Mesenchymal stem cell (in vitro differentiated cells and primary cell): ENCODE measurements around the gene TOR2A.

Experiments used
- DNase-seq: peaks from one replicate; pipeline ENCODE4 v3.0.0-alpha.2; 2013
- H2AFZ ChIP-seq: one replicate; pipeline ENCODE4 v1.6.1; 2013; ENCODE audit warnings: low read depth, mild to moderate bottlenecking, control low read depth, inconsistent platforms, low read length, moderate library complexity
- H2AK5ac ChIP-seq: 2 replicates; pipeline ENCODE4 v1.6.1; 2013; ENCODE audit warnings: low read length, moderate library complexity, mild to moderate bottlenecking, inconsistent platforms; ENCODE audit not compliant: severe bottlenecking
- H2BK120ac ChIP-seq: one replicate; pipeline ENCODE4 v1.6.1; 2013; ENCODE audit warnings: low read depth, mild to moderate bottlenecking, inconsistent platforms, low read length, moderate library complexity
- H2BK12ac ChIP-seq, 2 experiments: one replicate each; pipeline ENCODE4 v1.6.1; 2013; ENCODE audit warnings: inconsistent platforms in 2 of 2, low read length in 2 of 2, mild to moderate bottlenecking in 2 of 2, moderate library complexity in 2 of 2, control low read depth in 1 of 2
- H2BK15ac ChIP-seq: one replicate; pipeline ENCODE4 v1.6.1; 2013; ENCODE audit warnings: mild to moderate bottlenecking, low read depth, inconsistent platforms; ENCODE audit not compliant: poor library complexity, severe bottlenecking
- H2BK5ac ChIP-seq: 2 replicates; pipeline ENCODE4 v1.6.1; 2013; ENCODE audit warnings: low read depth, mild to moderate bottlenecking, low read length, control low read depth, inconsistent platforms; ENCODE audit not compliant: poor library complexity, severe bottlenecking
- H3K14ac ChIP-seq, 2 experiments: one replicate each; pipeline ENCODE4 v1.6.1; 2013; ENCODE audit warnings: inconsistent platforms in 2 of 2, low read length in 2 of 2, control low read depth in 1 of 2, mild to moderate bottlenecking in 1 of 2, moderate library complexity in 1 of 2
- H3K18ac ChIP-seq, 2 experiments: one replicate each; pipeline ENCODE4 v1.6.1; 2013; ENCODE audit warnings: inconsistent platforms in 2 of 2, low read length in 2 of 2, control low read depth in 1 of 2, low read depth in 1 of 2, mild to moderate bottlenecking in 1 of 2
- H3K23ac ChIP-seq, 2 experiments: one replicate each; pipeline ENCODE4 v1.6.1; 2013; ENCODE audit warnings: inconsistent platforms in 2 of 2, low read length in 2 of 2, mild to moderate bottlenecking in 2 of 2, moderate library complexity in 2 of 2, control low read depth in 1 of 2
- H3K27ac ChIP-seq: 2 replicates; pipeline ENCODE4 v1.5.1; 2013; ENCODE audit warnings: mild to moderate bottlenecking, moderate library complexity, low read length, control low read depth, inconsistent platforms; ENCODE audit not compliant: poor library complexity, severe bottlenecking
- H3K27me3 ChIP-seq, 2 experiments: 2 replicates each; pipeline versions ENCODE4 v1.6.1 to v1.7.0; 2013; ENCODE audit warnings: low read length in 2 of 2, mild to moderate bottlenecking in 2 of 2, moderate library complexity in 2 of 2, control low read depth in 1 of 2, inconsistent platforms in 1 of 2; ENCODE audit not compliant: control insufficient read depth in 1 of 2, insufficient read depth in 1 of 2
- H3K36me3 ChIP-seq, 2 experiments: 2 replicates each; pipeline versions ENCODE4 v1.6.1 to v1.7.0; 2013; ENCODE audit warnings: low read length in 2 of 2, control low read depth in 1 of 2, inconsistent platforms in 1 of 2, low read depth in 1 of 2, mild to moderate bottlenecking in 1 of 2; ENCODE audit not compliant: insufficient read depth in 2 of 2, control insufficient read depth in 1 of 2
- H3K4ac ChIP-seq, 2 experiments: one replicate each; pipeline ENCODE4 v1.6.1; 2013; ENCODE audit warnings: inconsistent platforms in 2 of 2, low read length in 2 of 2, mild to moderate bottlenecking in 2 of 2, moderate library complexity in 2 of 2, control low read depth in 1 of 2, low read depth in 1 of 2
- H3K4me1 ChIP-seq: 2 replicates; pipeline ENCODE4 v1.6.1; 2013; ENCODE audit warnings: low read depth, low read length, control low read depth; ENCODE audit not compliant: control insufficient read depth, insufficient read depth
- H3K4me2 ChIP-seq: 2 replicates; pipeline ENCODE4 v1.6.1; 2013; ENCODE audit warnings: low read length, mild to moderate bottlenecking, inconsistent platforms; ENCODE audit not compliant: poor library complexity, severe bottlenecking
- H3K4me3 ChIP-seq, 2 experiments: 2 replicates each; pipeline versions ENCODE4 v1.5.1 to v1.7.0; 2013; ENCODE audit warnings: low read length in 2 of 2, mild to moderate bottlenecking in 2 of 2, control low read depth in 1 of 2, low read depth in 1 of 2; ENCODE audit not compliant: insufficient read depth in 1 of 2
- H3K79me1 ChIP-seq: replicated peaks from 2 replicates; pipeline ENCODE4 v1.6.1; 2013; ENCODE audit warnings: mild to moderate bottlenecking, control low read depth, low read length, inconsistent platforms; ENCODE audit not compliant: poor library complexity, severe bottlenecking
- H3K9ac ChIP-seq: 2 replicates; pipeline ENCODE4 v1.7.0; 2013; ENCODE audit warnings: mild to moderate bottlenecking, low read length, moderate library complexity
- H3K9me3 ChIP-seq: 2 replicates; pipeline ENCODE4 v1.7.0; 2013; ENCODE audit warnings: mild to moderate bottlenecking, low read length; ENCODE audit not compliant: control insufficient read depth
- H4K8ac ChIP-seq: one replicate; pipeline ENCODE4 v1.6.1; 2013; ENCODE audit warnings: inconsistent platforms, mild to moderate bottlenecking, low read length, moderate library complexity
- H4K91ac ChIP-seq: one replicate; pipeline ENCODE4 v1.6.1; 2013; ENCODE audit warnings: mild to moderate bottlenecking, low read length, inconsistent platforms
- WGBS: methylation state at CpG from one replicate; pipeline ENCODE4 v1.1.7; 2013; ENCODE audit warnings: mixed read lengths; 5-methylcytosine and 5-hydroxymethylcytosine counted together

TOR2A gene

DNA sequence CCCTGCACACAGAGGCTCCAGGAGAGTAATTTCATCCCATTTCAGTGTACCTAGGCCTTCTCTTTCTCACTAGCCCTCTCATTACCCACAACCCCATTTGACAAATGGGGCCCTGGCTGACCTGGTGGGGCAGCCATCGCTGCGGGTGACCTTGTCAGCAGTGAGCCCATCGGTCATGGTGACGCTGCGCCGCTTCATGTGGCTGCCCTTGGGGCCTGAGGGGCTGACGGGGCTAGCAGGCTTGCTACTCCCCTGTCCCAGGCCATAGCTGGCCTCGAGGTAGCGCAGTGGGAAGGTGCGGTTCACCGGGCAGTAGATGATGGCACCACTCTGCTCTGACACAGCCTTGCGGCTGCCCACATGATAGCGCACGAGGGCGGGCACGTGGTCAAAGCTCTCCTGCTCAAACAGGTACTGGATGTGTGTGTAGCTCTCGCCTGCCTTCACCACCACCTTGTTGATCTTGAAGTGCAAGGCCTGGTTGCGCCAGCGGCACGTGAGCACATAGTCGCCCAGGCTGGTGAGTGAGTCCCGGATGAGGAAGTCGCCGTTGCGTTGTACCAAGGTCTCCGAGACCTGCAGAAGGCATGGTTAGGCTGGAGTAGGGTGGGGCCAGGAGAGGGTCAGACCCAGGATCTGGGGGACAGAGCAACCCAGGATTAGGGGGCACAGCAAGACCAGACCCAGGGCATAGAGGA is 14.1 kb upstream of the TOR2A start:
- no peak overlapping the region for H2AFZ ChIP-seq
- no peak overlapping the region for H2BK5ac ChIP-seq
- peaks cover 0 to 3% of the 10 kb centered on the region in 2 experiments for H3K36me3 ChIP-seq
- H4K91ac ChIP-seq, result no peak overlapping the region
- H3K9ac ChIP-seq, result no peak overlapping the region
- WGBS, result 92% methylated on average over 26 of the region's 26 CpGs
- DNase-seq, result no peak
- H3K27ac ChIP-seq, result no peak overlapping the region
- H3K14ac ChIP-seq, result no peak overlapping the region
- H2BK15ac ChIP-seq, result no peak overlapping the region
- no peak overlapping the region for H3K23ac ChIP-seq
- H3K4me1 ChIP-seq, result no peaks in the 10 kb centered on the region
- no peak overlapping the region for H2BK120ac ChIP-seq
- no peak overlapping the region for H3K4ac ChIP-seq
- no peaks in the 10 kb centered on the region for H3K79me1 ChIP-seq
- H2AK5ac ChIP-seq, result no peak overlapping the region
- H3K9me3 ChIP-seq, result no peaks in the 10 kb centered on the region
- no peak overlapping the region for H2BK12ac ChIP-seq
- H3K27me3 ChIP-seq, result peaks cover 43 to 50% of the 10 kb centered on the region in 2 experiments
- H3K4me2 ChIP-seq, result no peak overlapping the region
- H3K18ac ChIP-seq, result no peak overlapping the region
- H4K8ac ChIP-seq, result no peak overlapping the region
- no peak overlapping the region for H3K4me3 ChIP-seq

DNA sequence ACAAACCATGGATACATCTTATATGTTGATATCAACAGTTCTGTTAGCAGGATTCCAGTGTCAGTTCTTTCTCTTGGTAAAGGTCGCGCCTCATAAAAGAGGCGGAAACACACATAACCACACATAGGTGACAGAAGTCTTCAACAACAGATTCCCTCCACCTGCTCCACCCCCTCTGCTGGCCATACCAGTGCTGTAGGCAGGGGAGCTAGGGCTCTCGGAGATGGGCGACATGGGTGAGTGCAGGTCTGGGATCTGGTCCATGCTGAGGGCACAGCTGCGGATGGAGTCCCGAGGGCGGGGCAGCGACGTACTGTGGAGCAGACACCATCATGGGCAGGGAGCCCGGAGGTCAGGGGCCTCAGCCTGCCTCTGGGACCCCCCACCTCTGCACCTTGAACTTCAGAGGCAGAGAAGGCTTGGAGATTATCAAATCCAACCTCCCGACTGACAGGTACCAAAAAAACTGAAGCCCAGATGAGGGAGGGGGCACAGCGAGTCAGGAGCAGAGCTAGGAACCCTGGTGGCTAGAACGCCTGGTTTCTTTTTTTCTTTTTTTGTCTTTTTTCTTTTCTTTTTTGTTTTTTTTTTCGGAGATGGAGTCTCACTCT is 12.0 kb upstream of the TOR2A start:
- H3K27me3 ChIP-seq, result peaks cover 21 to 28% of the 10 kb centered on the region in 2 experiments
- H2BK120ac ChIP-seq, result no peak overlapping the region
- H3K4me2 ChIP-seq, result no peak overlapping the region
- H3K9me3 ChIP-seq, result no peaks in the 10 kb centered on the region
- H3K27ac ChIP-seq, result no peak overlapping the region
- H3K4me1 ChIP-seq, result peaks cover 2% of the 10 kb centered on the region
- H3K36me3 ChIP-seq, result peaks cover 0 to 3% of the 10 kb centered on the region in 2 experiments
- H3K4me3 ChIP-seq, result no peak overlapping the region
- no peak overlapping the region for H2BK15ac ChIP-seq
- H3K9ac ChIP-seq, result no peak overlapping the region
- no peak overlapping the region for H2BK5ac ChIP-seq
- WGBS, result 71% methylated on average over 15 of the region's 15 CpGs
- no peak overlapping the region for H2BK12ac ChIP-seq
- no peak overlapping the region for H4K91ac ChIP-seq
- no peak overlapping the region for H4K8ac ChIP-seq
- no peak overlapping the region for H2AK5ac ChIP-seq
- no peak overlapping the region for H2AFZ ChIP-seq
- H3K14ac ChIP-seq, result no peak overlapping the region
- no peak for DNase-seq
- H3K18ac ChIP-seq, result no peak overlapping the region
- no peak overlapping the region for H3K23ac ChIP-seq
- no peak overlapping the region for H3K4ac ChIP-seq
- no peaks in the 10 kb centered on the region for H3K79me1 ChIP-seq

DNA sequence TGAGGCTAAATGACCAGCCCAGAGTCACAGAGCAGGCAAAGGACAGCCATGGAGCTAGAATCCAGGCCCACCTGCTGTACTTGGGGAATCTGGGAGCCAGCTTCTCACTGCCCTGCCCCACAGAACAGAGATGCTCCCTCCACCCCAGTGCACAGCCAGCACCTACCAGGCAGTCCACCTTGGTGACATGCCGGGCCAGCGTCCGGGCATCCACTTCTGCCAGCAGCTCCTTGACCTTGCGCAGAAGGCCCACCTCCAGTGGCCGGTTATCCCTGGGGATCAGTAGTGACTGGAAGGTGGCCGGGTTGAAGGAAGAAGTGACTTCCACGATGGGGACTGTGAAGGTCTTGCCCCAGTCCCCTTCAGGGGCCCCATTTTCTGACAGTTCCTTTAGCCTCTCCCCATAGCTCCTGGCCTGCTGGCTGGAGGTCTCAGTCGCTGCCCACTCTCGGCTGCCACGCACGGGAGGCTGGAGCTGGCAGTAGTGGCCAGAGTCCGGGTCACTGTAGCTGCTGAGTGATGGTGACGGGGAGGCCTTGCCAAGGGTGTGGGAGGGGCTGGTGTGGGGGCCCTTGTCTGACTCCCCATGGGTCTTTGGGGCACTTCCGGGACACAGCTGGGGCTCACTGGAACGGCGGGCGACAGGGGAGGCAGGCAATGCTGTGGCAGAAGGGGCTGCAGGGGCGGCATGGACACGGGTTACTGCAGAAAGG is 9.5 kb upstream of the TOR2A start:
- H3K36me3 ChIP-seq, result peaks cover 0 to 3% of the 10 kb centered on the region in 2 experiments
- no peak overlapping the region for H3K27ac ChIP-seq
- H3K18ac ChIP-seq, result no peak overlapping the region
- no peak overlapping the region for H3K23ac ChIP-seq
- H2AFZ ChIP-seq, result no peak overlapping the region
- no peak overlapping the region for H2BK120ac ChIP-seq
- peaks cover 2% of the 10 kb centered on the region for H3K4me1 ChIP-seq
- DNase-seq, result no peak
- no peak overlapping the region for H3K9ac ChIP-seq
- H4K91ac ChIP-seq, result no peak overlapping the region
- H2BK15ac ChIP-seq, result no peak overlapping the region
- no peak overlapping the region for H2AK5ac ChIP-seq
- 95% methylated on average over 19 of the region's 19 CpGs for WGBS
- H3K27me3 ChIP-seq, result peaks cover 14 to 20% of the 10 kb centered on the region in 2 experiments
- H2BK5ac ChIP-seq, result no peak overlapping the region
- no peak overlapping the region for H4K8ac ChIP-seq
- no peak overlapping the region for H3K4ac ChIP-seq
- H3K4me2 ChIP-seq, result no peak overlapping the region
- no peaks in the 10 kb centered on the region for H3K79me1 ChIP-seq
- H2BK12ac ChIP-seq, result no peak overlapping the region
- no peaks in the 10 kb centered on the region for H3K9me3 ChIP-seq
- H3K4me3 ChIP-seq, result no peak overlapping the region
- H3K14ac ChIP-seq, result no peak overlapping the region

DNA sequence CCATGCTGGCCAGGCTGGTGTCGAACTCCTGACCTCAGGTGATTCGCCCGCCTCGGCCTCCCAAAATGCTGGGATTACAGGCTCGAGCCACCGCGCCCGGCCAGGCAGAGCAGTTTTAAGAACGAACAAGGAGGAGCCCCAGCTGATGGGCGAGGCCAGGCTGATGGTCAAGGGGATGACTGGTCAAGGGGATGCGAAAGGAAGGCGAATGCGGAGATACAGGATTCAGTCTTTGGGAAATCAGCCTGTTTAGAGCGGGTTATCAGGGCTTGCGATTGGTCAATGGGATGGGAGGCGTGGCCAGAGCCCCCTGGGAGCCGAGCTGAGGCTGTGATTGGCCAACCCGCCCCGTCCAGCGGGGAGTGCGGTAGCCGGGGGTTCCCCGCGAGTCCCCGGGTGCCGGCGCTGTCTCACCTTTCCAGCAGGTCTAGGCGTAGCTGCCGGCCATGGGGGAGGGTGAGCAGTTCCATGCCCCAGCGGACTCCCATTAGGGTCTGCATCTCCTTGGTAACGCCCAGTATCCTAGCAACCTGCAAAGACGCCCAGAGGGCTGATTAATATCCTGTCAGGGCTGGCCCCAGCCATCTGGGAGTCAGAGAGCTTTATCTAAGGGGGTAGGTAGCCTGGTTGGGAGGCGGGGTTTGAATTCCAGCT is 7.5 kb upstream of the TOR2A start:
- Histone ChIP-seq H3K79me1 (no peaks in the 10 kb centered on the region), H3K27ac (no peak overlapping the region), H2BK12ac (peak overlapping the region in 1 of 2 experiments; percentile 13), H2BK15ac (no peak overlapping the region), H3K9ac (peak overlapping the region; percentile 53), H2AFZ (peak overlapping the region; percentile 73), H4K8ac (no peak overlapping the region), H2AK5ac (no peak overlapping the region), H3K18ac (no peak overlapping the region), H2BK120ac (no peak overlapping the region), H3K4me2 (no peak overlapping the region), H3K27me3 (peaks cover 7 to 12% of the 10 kb centered on the region in 2 experiments), H3K4me1 (peaks cover 2% of the 10 kb centered on the region), H3K14ac (no peak overlapping the region), H3K4ac (no peak overlapping the region), H3K23ac (no peak overlapping the region), H2BK5ac (no peak overlapping the region), H3K4me3 (peak overlapping the region in 1 of 2 experiments; percentile 74), H3K9me3 (no peaks in the 10 kb centered on the region), H4K91ac (no peak overlapping the region), H3K36me3 (no peaks in the 10 kb centered on the region)
- 7% methylated on average over 33 of the region's 33 CpGs for WGBS
- peak; percentile 91 for DNase-seq
